Effector memory CD4-positive, alpha-beta T cell (primary cell): ENCODE data around the gene ITIH2.

ENCODE experiments used
- DNase-seq, 3 donors: peaks; one replicate each; pipeline ENCODE4 v3.0.0-alpha.2; 2020
- H3K27ac ChIP-seq: 2 replicates; pipeline ENCODE4 v1.7.0; 2013; ENCODE audit warnings: mild to moderate bottlenecking, low read length, moderate library complexity; ENCODE audit not compliant: insufficient read depth, poor library complexity, severe bottlenecking
- H3K27me3 ChIP-seq: replicated peaks from 2 replicates; pipeline ENCODE4 v1.7.0; 2013; ENCODE audit warnings: mild to moderate bottlenecking, low read length; ENCODE audit not compliant: insufficient read depth, control insufficient read depth, poor library complexity, severe bottlenecking
- H3K36me3 ChIP-seq: 2 replicates; pipeline ENCODE4 v1.7.0; 2013; ENCODE audit warnings: mild to moderate bottlenecking, low read length, moderate library complexity; ENCODE audit not compliant: control insufficient read depth, insufficient read depth
- H3K4me1 ChIP-seq: 2 replicates; pipeline ENCODE4 v1.7.0; 2013; ENCODE audit warnings: low read length, mild to moderate bottlenecking; ENCODE audit not compliant: control insufficient read depth, insufficient read depth, poor library complexity, severe bottlenecking
- H3K4me3 ChIP-seq: 2 replicates; pipeline ENCODE4 v1.7.0; 2013; ENCODE audit warnings: low read length, low read depth, mild to moderate bottlenecking; ENCODE audit not compliant: insufficient read depth, poor library complexity, severe bottlenecking
- H3K9me3 ChIP-seq: 2 replicates; pipeline ENCODE4 v1.7.0; 2013; ENCODE audit warnings: mild to moderate bottlenecking, low read length, moderate library complexity; ENCODE audit not compliant: control insufficient read depth

ITIH2 gene

GRCh38 chr10:7696545-7696944 lies 6.6 kb upstream of the ITIH2 start:
- Histone ChIP-seq H3K27ac (no peak overlapping the region), H3K4me1 (no peaks in the 10 kb centered on the region), H3K4me3 (no peak overlapping the region), H3K9me3 (no peaks in the 10 kb centered on the region), H3K36me3 (no peaks in the 10 kb centered on the region), H3K27me3 (no peaks in the 10 kb centered on the region)
- DNase-seq, result no peak

GRCh38 chr10:7697426-7697825 lies 5.7 kb upstream of the ITIH2 start:
- no peak overlapping the region for H3K27ac ChIP-seq
- H3K4me1 ChIP-seq, result no peaks in the 10 kb centered on the region
- H3K27me3 ChIP-seq, result peaks cover 3% of the 10 kb centered on the region
- no peaks in the 10 kb centered on the region for H3K9me3 ChIP-seq
- H3K4me3 ChIP-seq, result no peak overlapping the region
- DNase-seq, result no peak
- H3K36me3 ChIP-seq, result no peaks in the 10 kb centered on the region

GRCh38 chr10:7700577-7701125 lies 2.5 kb upstream of the ITIH2 start:
- no peak overlapping the region for H3K4me3 ChIP-seq
- H3K9me3 ChIP-seq, result no peaks in the 10 kb centered on the region
- no peak overlapping the region for H3K27ac ChIP-seq
- no peaks in the 10 kb centered on the region for H3K36me3 ChIP-seq
- H3K4me1 ChIP-seq, result no peaks in the 10 kb centered on the region
- no peak for DNase-seq
- H3K27me3 ChIP-seq, result peaks cover 3% of the 10 kb centered on the region

GRCh38 chr10:7701158-7701742 lies 1.9 kb upstream of the ITIH2 start:
- DNase-seq, result no peak
- Histone ChIP-seq H3K4me1 (no peaks in the 10 kb centered on the region), H3K27ac (no peak overlapping the region), H3K36me3 (no peaks in the 10 kb centered on the region), H3K9me3 (no peaks in the 10 kb centered on the region), H3K4me3 (no peak overlapping the region), H3K27me3 (peaks cover 3% of the 10 kb centered on the region)

- H3K27me3 ChIP-seq, result peaks cover 3% of the 10 kb centered on the region
- no peak overlapping the region for H3K27ac ChIP-seq
- no peaks in the 10 kb centered on the region for H3K36me3 ChIP-seq
- no peak overlapping the region for H3K4me3 ChIP-seq
- H3K4me1 ChIP-seq, result no peaks in the 10 kb centered on the region
- H3K9me3 ChIP-seq, result no peaks in the 10 kb centered on the region
- DNase-seq, result no peak
Measured at GRCh38 chr10:7702288-7702812, 766 bp upstream of the ITIH2 start.

- Histone ChIP-seq H3K4me3 (no peak overlapping the region), H3K9me3 (no peaks in the 10 kb centered on the region), H3K27ac (no peak overlapping the region), H3K27me3 (peaks cover 3% of the 10 kb centered on the region), H3K4me1 (no peaks in the 10 kb centered on the region), H3K36me3 (no peaks in the 10 kb centered on the region)
- no peak for DNase-seq
Measured at GRCh38 chr10:7704071-7705016, 1.2 kb downstream of the ITIH2 start.

- no peak for DNase-seq
- no peaks in the 10 kb centered on the region for H3K36me3 ChIP-seq
- no peaks in the 10 kb centered on the region for H3K4me1 ChIP-seq
- no peaks in the 10 kb centered on the region for H3K9me3 ChIP-seq
- H3K27ac ChIP-seq, result no peak overlapping the region
- H3K4me3 ChIP-seq, result no peak overlapping the region
- peaks cover 3% of the 10 kb centered on the region for H3K27me3 ChIP-seq
Measured at GRCh38 chr10:7705341-7705740, 2.2 kb downstream of the ITIH2 start.

GRCh38 chr10:7706534-7707073 lies 3.5 kb downstream of the ITIH2 start:
- H3K9me3 ChIP-seq, result no peaks in the 10 kb centered on the region
- H3K4me3 ChIP-seq, result no peak overlapping the region
- DNase-seq, result no peak
- H3K27ac ChIP-seq, result no peak overlapping the region
- peaks cover 3% of the 10 kb centered on the region for H3K27me3 ChIP-seq
- no peaks in the 10 kb centered on the region for H3K4me1 ChIP-seq
- no peaks in the 10 kb centered on the region for H3K36me3 ChIP-seq

GRCh38 chr10:7707102-7707501 lies 4.0 kb downstream of the ITIH2 start:
- Histone ChIP-seq H3K27me3 (peaks cover 2% of the 10 kb centered on the region), H3K27ac (no peak overlapping the region), H3K36me3 (no peaks in the 10 kb centered on the region), H3K9me3 (no peaks in the 10 kb centered on the region), H3K4me3 (no peak overlapping the region), H3K4me1 (no peaks in the 10 kb centered on the region)
- no peak for DNase-seq
